Inflammatory macrophage treated with lipopolysaccharide for 1 hour (primary cell): ENCODE measurements around the gene KCNIP1.

ENCODE experiments used
- DNase-seq, 2 donors: peaks; one replicate each; pipeline ENCODE4 v3.0.0-alpha.2; 2020 to 2022

KCNIP1 gene

GRCh38 chr5:170631466-170632195, 127.8 kb downstream of the KCNIP1 start:
- DNase-seq: no peak

GRCh38 chr5:170632266-170632984, 128.6 kb downstream of the KCNIP1 start:
- no peak for DNase-seq

GRCh38 chr5:170632985-170633234, 129.1 kb downstream of the KCNIP1 start:
- DNase-seq: peak in 1 of 2 donors; percentile 72

DNA sequence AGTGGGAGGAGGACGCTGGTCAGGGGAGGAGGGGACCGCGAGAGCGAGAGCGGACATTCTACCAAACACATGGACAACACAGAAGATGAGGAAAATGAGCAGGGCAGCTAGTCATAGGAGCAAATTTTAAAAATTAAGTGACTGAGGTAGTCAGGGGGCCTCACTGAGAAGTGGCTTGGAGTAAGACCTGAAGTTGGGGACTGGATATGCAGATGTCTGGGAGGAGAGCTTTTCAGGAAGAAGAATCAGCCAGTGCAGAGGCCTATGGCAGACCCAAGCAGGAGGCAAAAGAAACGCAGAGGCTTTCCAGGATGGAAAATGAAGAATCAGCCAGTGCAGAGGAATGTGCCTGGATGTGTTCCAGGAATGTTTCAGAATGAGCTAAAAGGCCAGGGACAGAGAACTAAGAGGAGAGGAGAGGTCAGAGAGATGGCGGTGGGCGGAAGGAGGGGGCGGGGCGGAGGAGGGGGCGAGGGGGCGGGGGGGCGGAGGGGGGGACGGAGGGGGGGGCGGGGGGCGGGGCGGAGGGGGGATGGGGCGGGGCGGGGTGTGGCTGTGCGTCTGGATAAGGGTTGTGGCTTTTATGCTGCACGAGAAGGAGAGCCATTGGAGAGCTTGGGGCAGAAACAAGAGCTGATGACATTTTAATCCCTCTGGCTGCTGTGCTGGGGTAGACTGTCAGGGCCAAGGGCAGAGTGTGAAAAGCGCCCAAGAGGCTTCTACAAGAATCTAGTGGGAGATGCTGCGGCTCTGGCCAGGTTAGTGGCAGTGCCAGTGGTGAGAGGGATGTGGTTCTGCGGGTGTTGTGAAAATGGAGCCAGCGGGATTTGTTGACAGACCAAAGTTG, 129.6 kb downstream of the KCNIP1 start:
- DNase-seq: no peak

GRCh38 chr5:170634256-170634990, 130.6 kb downstream of the KCNIP1 start:
- no peak for DNase-seq

- DNase-seq: no peak
These were observed 131.9 kb downstream of the KCNIP1 start for GRCh38 chr5:170635706-170636105.

GRCh38 chr5:170636206-170636605, 132.4 kb downstream of the KCNIP1 start:
- no peak for DNase-seq

DNA sequence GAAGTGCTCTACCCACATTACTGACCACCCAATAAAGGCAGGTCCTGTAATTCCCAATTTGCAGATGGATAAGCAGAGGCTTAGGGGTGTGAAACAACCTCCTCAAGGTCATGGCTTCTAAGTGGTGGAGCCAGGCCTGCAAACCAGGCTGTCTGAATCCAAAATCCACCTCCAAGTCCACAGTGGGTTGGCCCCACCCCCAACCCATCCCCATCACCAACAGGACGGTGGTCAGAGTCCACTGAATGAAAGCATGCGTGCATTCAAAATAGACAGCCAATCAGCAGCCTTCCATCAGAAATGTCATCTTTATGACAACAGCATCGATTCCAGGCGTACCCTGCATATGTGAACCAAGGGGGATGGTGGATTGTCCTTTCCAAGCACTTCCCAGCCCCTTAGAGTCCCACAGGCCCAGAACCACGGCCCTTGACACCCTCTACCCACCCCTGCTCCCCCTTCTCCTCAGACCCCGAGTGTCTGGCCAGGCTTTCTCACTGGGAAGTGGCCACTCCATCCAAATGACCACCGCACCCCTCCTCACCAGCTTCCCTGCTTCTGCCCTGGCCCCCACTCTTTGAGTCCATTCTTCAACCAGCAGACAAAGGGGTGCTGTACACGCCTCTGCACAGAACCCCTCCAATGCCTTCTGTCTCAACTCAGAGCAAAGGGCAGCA, 133.1 kb downstream of the KCNIP1 start:
- no peak for DNase-seq

DNA sequence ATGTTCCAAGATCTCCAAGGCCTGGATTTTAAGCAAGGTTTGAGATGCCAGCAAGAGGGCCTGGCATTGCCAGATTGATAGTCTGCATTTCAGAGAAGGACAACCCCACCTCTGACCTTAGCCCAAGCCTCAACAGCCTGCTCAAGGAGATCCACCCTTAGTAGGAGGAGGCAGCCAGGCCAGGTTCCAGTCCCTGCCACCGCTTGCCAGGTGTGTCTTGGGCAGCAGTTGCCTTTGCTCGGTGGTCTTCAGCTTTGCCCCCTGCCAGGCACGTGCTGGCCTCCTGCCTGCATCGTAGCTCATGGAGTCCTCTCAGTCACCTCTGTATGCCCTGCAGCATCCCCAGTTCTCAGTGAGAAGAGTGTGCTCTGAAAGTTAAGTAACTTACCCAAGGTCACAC, 134.2 kb downstream of the KCNIP1 start:
- no peak for DNase-seq

- peak; percentile 38 to 93 for DNase-seq
These were observed 134.8 kb downstream of the KCNIP1 start for GRCh38 chr5:170638454-170639220.

- DNase-seq: no peak
These were observed 135.6 kb downstream of the KCNIP1 start for GRCh38 chr5:170639221-170639925.

GRCh38 chr5:170640731-170641588, 137.1 kb downstream of the KCNIP1 start:
- no peak for DNase-seq

DNA sequence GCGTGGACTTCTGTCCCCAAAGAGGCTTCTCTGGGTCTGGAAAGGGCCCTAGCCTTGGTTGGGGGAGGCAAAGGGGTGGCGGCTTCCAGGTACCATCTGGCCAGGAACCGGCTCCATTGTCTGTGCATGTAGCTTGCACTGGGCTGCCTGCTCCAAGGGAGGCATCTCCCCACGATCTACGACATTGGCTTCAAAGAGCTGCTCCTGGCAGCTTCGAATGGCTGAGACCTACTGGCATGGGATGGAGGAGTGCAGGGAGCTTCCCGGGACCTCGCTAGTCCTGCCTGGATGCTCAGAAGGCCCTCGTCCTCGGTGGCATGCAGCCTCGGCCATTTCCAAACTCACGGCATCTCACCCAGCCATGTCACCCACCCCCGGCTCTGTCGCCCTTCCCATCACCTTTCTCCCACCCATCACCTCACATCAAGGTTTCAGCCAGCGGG, 137.8 kb downstream of the KCNIP1 start:
- DNase-seq: no peak

DNA sequence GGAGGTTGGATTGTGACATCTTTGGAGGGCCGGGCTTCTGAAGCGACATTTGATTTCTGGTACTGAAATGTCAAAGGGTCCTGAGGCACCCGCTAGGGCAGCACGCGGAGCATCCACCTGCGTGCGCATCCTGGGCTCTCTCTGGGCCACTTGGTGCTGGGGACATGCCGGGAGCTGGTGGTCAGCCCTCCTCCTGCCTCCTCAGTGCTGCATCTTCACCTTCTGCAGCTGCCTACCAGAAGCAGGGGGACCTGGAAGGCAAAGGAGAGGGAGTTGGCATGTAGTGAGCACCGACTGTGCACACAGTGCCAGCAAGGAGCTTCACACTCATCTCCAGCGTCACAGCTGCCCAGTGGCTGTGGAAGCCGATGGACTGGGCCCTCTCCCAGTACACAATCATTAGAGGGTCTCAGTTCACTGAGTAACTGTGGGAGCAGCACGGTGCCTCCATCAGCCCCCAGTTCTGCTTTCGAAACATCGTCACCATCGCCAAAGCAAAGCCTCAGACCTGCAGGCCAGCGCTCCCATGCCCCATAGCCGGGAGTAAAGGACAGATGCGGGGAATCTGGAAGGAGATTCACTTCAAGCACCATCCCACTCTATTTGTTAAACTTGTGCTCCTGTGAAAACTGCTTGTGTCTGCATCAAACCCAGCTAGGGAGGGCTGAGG, 138.4 kb downstream of the KCNIP1 start:
- DNase-seq: no peak

DNA sequence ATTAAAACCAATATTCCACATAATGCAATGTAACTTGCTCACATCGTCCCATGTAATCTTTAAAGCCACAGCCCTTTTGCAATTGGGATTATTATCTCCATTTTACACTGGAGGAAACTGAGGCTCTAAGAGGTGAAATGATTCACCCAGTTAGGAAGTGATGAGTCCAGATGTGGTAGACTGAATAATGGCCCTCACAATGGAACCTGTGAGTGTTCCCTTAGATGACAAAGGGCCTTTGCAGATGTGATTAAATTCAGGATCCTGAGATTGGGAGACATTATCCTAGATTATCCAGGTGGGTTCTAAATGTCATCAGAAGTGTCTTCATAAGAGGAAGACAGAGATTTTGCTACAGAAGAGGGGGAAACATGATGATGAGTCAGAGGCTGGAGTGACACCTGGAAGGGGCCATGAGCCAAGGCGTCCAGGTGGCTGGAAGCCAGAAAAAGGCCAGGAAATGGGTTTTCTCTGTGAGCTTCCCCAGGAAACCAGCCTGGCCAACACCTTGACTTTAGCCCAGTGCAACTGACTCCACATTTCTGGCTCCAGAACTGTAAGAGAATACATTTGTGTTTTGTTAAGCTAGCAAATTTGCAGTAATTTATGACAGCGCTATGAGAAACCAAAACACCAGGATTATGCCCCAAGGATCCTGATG, 139.1 kb downstream of the KCNIP1 start:
- no peak for DNase-seq

GRCh38 chr5:170643591-170643990, 139.8 kb downstream of the KCNIP1 start:
- DNase-seq: no peak

- DNase-seq: no peak
These were observed 140.7 kb downstream of the KCNIP1 start for GRCh38 chr5:170644501-170644900.

DNA sequence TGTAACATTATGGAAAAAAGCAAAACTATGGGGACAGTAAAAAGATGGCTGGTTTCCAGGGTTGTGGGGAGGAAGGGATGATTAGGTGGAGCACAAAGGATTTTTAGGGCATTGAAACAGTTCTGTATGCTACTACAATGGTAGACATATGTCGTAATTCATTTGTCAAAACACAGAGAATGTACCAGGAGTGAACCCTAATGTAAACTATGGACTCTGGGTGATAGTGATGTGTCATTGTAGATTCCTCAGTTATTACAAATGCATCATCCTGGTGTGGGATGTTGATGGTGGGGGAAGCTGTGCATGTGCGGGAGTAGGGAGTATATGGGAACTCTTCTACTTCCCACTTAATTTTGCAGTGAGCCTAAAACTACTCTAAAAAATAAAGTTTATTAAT, 144.7 kb downstream of the KCNIP1 start:
- peak; percentile 28 to 32 for DNase-seq

- no peak for DNase-seq
These were observed 147.0 kb downstream of the KCNIP1 start for GRCh38 chr5:170650850-170651249.
